ENCODE results near the gene TMEM91. TPM values are rescaled to one million over a fixed set of nuclear protein-coding genes. Genes with fewer than 3 reads are reported as not detected.
A peak's percentile ranks its signal among the peaks of the same experiment; 100 is the strongest.

Gene TMEM91
- total RNA-seq, 1 donor from 2014 or later = 7.4 TPM

DNA sequence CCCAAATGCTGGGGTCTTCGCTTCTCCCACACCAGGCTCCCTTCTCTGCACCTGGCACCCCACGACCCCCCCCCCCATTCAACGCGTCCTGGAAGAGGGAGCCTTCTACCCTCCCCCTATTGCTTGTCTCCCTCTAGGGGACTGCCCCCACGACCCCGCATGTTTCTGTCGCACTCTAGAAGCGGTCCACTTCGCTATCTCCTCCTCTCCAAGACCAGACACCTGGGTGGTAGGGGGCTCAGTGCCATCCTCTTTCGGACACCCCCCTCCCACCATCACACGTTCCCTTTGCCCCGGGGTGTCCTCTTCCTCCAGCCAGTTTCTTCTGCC lies 24.1 kb upstream of the TMEM91 start:
- no peaks in the 10 kb centered on the region for H3K9me3 Mint-ChIP-seq (ENCODE audit: unreplicated experiment)
- no peaks in the 10 kb centered on the region for H3K27me3 ChIP-seq (ENCODE audit: insufficient read depth, low read length)
- H3K4me2 ChIP-seq (ENCODE audit: low read length) = peak overlapping the region; percentile 99
- H3K36me3 Mint-ChIP-seq (ENCODE audit: low read depth, unreplicated experiment) = peaks cover 28% of the 10 kb centered on the region
- FAIRE-seq = no peak
- H3K4me1 ChIP-seq (ENCODE audit: insufficient read depth, low read length) = peaks cover 6% of the 10 kb centered on the region
- no peak for DNase-seq (ENCODE audit: low read depth)
- H2AFZ ChIP-seq (ENCODE audit: low read depth, low read length) = no peak overlapping the region
- peak overlapping the region; percentile 94 for H3K9ac ChIP-seq (ENCODE audit: low read length)
- H3K4me3 ChIP-seq (ENCODE audit: insufficient read depth, low read depth, low read length) = peak overlapping the region; percentile 85
- peak overlapping the region; percentile 97 for H3K4me3 Mint-ChIP-seq (ENCODE audit: unreplicated experiment)
- H3K79me2 ChIP-seq (ENCODE audit: insufficient read depth, low read length) = peaks cover 54% of the 10 kb centered on the region
- no peaks in the 10 kb centered on the region for H3K27me3 Mint-ChIP-seq (ENCODE audit: low read depth, unreplicated experiment)
- peak overlapping the region; percentile 89 for H3K27ac Mint-ChIP-seq (ENCODE audit: unreplicated experiment)
- H3K36me3 ChIP-seq (ENCODE audit: insufficient read depth, low read length) = peaks cover 6% of the 10 kb centered on the region
- H3K4me1 Mint-ChIP-seq (ENCODE audit: low read depth, unreplicated experiment) = peaks cover 14% of the 10 kb centered on the region
- no peaks in the 10 kb centered on the region for H3K9me3 ChIP-seq (ENCODE audit: insufficient read depth, low read depth, low read length)
- H3K27ac ChIP-seq (ENCODE audit: low read depth, low read length) = peak overlapping the region; percentile 59
- no peak for TF ChIP-seq EZH2 (IDR thresholded peaks at IDR 0.05; ENCODE audit: insufficient read depth, low read length)
- no peak for TF ChIP-seq CTCF (IDR thresholded peaks at IDR 0.05; ENCODE audit: insufficient read depth, low read depth, low read length)
- peaks cover 60% of the 10 kb centered on the region for H4K20me1 ChIP-seq (ENCODE audit: insufficient read depth, low read length)

DNA sequence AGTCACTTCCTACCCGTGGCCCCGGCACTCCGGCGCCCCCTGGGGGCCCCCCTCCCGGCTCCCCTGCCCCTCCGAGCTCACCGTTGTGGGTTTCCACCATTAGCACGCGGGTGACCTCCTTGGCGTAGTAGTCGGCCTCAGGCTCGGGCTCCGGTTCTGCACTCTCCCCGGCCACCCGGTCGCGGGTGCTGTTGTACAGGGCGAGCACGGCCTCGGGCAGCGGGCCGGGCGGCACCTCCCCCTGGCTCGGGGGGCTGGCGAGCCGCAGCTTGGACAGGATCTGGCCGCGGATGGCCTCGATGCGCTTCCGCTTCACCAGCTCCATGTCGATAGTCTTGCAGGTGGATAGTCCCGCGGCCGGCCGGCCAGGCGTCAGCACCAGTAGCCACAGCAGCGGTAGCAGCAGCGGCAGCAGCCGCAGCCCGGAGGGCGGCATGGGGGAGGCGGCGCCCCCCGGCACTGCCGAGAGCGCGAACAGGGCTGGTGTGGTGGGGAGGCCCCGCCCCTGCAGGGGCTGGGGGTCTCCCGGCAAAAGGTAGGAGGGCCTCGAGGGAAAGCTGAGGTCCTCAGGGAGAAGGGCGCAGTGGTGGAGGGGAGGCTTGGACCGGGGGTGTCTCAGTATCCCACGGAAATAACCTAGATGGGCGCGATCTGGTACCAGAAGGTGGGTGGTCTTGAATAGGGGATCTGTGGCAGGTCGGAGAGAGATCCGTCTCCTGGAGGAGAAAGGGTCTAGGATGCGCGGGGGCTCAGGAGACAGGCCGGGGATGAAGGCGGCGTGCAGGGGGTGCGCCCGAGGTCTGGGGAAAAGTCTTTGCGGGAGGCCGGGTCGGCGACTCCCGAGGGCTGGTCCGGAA lies 23.5 kb upstream of the TMEM91 start:
- TF ChIP-seq CTCF (IDR thresholded peaks at IDR 0.05; ENCODE audit: insufficient read depth, low read depth, low read length) = peak; percentile 21
- TF ChIP-seq EZH2 (IDR thresholded peaks at IDR 0.05; ENCODE audit: insufficient read depth, low read length) = no peak
- H3K36me3 Mint-ChIP-seq (ENCODE audit: low read depth, unreplicated experiment) = peaks cover 28% of the 10 kb centered on the region
- no peaks in the 10 kb centered on the region for H3K27me3 Mint-ChIP-seq (ENCODE audit: low read depth, unreplicated experiment)
- peaks cover 6% of the 10 kb centered on the region for H3K4me1 ChIP-seq (ENCODE audit: insufficient read depth, low read length)
- peak overlapping the region; percentile 89 for H3K27ac Mint-ChIP-seq (ENCODE audit: unreplicated experiment)
- H3K9me3 Mint-ChIP-seq (ENCODE audit: unreplicated experiment) = no peaks in the 10 kb centered on the region
- H3K9me3 ChIP-seq (ENCODE audit: insufficient read depth, low read depth, low read length) = no peaks in the 10 kb centered on the region
- peaks cover 57% of the 10 kb centered on the region for H4K20me1 ChIP-seq (ENCODE audit: insufficient read depth, low read length)
- H3K27me3 ChIP-seq (ENCODE audit: insufficient read depth, low read length) = no peaks in the 10 kb centered on the region
- H3K36me3 ChIP-seq (ENCODE audit: insufficient read depth, low read length) = peaks cover 4% of the 10 kb centered on the region
- peaks cover 52% of the 10 kb centered on the region for H3K79me2 ChIP-seq (ENCODE audit: insufficient read depth, low read length)
- H3K4me3 Mint-ChIP-seq (ENCODE audit: unreplicated experiment) = peak overlapping the region; percentile 97
- H3K4me1 Mint-ChIP-seq (ENCODE audit: low read depth, unreplicated experiment) = peaks cover 14% of the 10 kb centered on the region
- DNase-seq (ENCODE audit: low read depth) = no peak
- H3K27ac ChIP-seq (ENCODE audit: low read depth, low read length) = peak overlapping the region; percentile 70
- peak overlapping the region; percentile 85 for H3K4me3 ChIP-seq (ENCODE audit: insufficient read depth, low read depth, low read length)
- peak overlapping the region; percentile 99 for H3K4me2 ChIP-seq (ENCODE audit: low read length)
- H3K9ac ChIP-seq (ENCODE audit: low read length) = peak overlapping the region; percentile 94
- FAIRE-seq = no peak
- peak overlapping the region; percentile 9 for H2AFZ ChIP-seq (ENCODE audit: low read depth, low read length)
